Smooth muscle cell (in vitro differentiated cells): ENCODE results near the gene SEMA4B. TPM values are rescaled to one million over a fixed set of nuclear protein-coding genes. Genes with fewer than 3 reads are reported as not detected.

Experiments
- DNase-seq: peaks from one replicate; lab custom pipeline; 2025; ENCODE audit not compliant: unreplicated experiment; lab: John Stamatoyannopoulos, UW
- H2AFZ ChIP-seq: fragments of 200-600 bp; sonication (generic); 2 replicates; pipeline ENCODE4 v1.6.0; 2016; ENCODE audit warnings: antibody characterized with exemption, low read depth, mild to moderate bottlenecking
- H3F3A ChIP-seq: fragments of 200-600 bp; sonication (generic); 2 replicates; pipeline ENCODE4 v1.6.0; 2017; ENCODE audit warnings: antibody characterized with exemption, low read depth
- H3K27ac ChIP-seq: fragments of 200-600 bp; sonication (generic); 2 replicates; pipeline ENCODE4 v1.5.1; 2016; ENCODE audit warnings: low read depth, mild to moderate bottlenecking
- H3K27me3 ChIP-seq: fragments of 200-600 bp; sonication (generic); 2 replicates; pipeline ENCODE4 v1.6.1; 2016; ENCODE audit warnings: low read depth, mild to moderate bottlenecking
- H3K36me3 ChIP-seq: fragments of 200-600 bp; sonication (generic); 2 replicates; pipeline ENCODE4 v1.5.1; 2016; ENCODE audit warnings: low read depth
- H3K4me1 ChIP-seq: fragments of 200-600 bp; sonication (generic); 2 replicates; pipeline ENCODE4 v1.5.1; 2016; ENCODE audit warnings: low read depth
- H3K4me2 ChIP-seq: fragments of 200-600 bp; sonication (generic); 2 replicates; pipeline ENCODE4 v1.6.0; 2016; ENCODE audit warnings: mild to moderate bottlenecking
- H3K4me3 ChIP-seq: fragments of 200-600 bp; sonication (generic); 2 replicates; pipeline ENCODE4 v1.5.1; 2016; ENCODE audit warnings: mild to moderate bottlenecking
- H3K79me2 ChIP-seq: fragments of 200-600 bp; sonication (generic); 2 replicates; pipeline ENCODE4 v1.6.0; 2016; ENCODE audit warnings: low read depth, mild to moderate bottlenecking
- H3K9ac ChIP-seq: fragments of 200-600 bp; sonication (generic); 2 replicates; pipeline ENCODE4 v1.6.0; 2016; ENCODE audit warnings: low read depth
- H3K9me3 ChIP-seq: fragments of 200-600 bp; sonication (generic); replicated peaks from 2 replicates; pipeline ENCODE4 v1.5.1; 2016; ENCODE audit warnings: low read depth
- H4K20me1 ChIP-seq: fragments of 200-600 bp; sonication (generic); 2 replicates; pipeline ENCODE4 v1.6.0; 2016; ENCODE audit warnings: low read depth
- CTCF ChIP-seq: fragments of 200-600 bp; sonication (generic); IDR thresholded peaks from 2 replicates; pipeline ENCODE4 v1.5.1; 2017; ENCODE audit warnings: borderline replicate concordance, mild to moderate bottlenecking, antibody characterized with exemption; ENCODE audit not compliant: insufficient read depth, poor library complexity, severe bottlenecking
- WGBS: methylation state at CpG from one replicate; pipeline ENCODE4 v1.1.7; 2016; ENCODE audit warnings: low lambda C conversion rate; 5-methylcytosine and 5-hydroxymethylcytosine counted together
- polyA plus RNA-seq: library from polyadenylated mRNA; unstranded; fragments of >200 nt; fragmentation: Nextera tagmentation; extraction: Ambion mirVana; gene quantifications from 2 replicates; pipeline ENCODE4 v1.2.1, GENCODE V29; 2016
- total RNA-seq: library from RNA; depleted of rRNA; stranded (reverse); fragments of >200 nt; gene quantifications from 2 replicates; pipeline ENCODE4 v1.2.3, GENCODE V29; 2014

SEMA4B gene
- total and polyA plus RNA-seq, 2 experiments from 2014 or later, result 29.6 to 51.4 TPM

- H3K4me3 ChIP-seq, result no peak overlapping the region
- peaks cover 28% of the 10 kb centered on the region for H3K79me2 ChIP-seq
- H3F3A ChIP-seq, result no peaks in the 10 kb centered on the region
- no peak overlapping the region for H2AFZ ChIP-seq
- H3K27me3 ChIP-seq, result no peaks in the 10 kb centered on the region
- TF ChIP-seq CTCF, result no peak
- H3K4me1 ChIP-seq, result no peaks in the 10 kb centered on the region
- no peaks in the 10 kb centered on the region for H3K9me3 ChIP-seq
- H4K20me1 ChIP-seq, result peaks cover 35% of the 10 kb centered on the region
- no peak overlapping the region for H3K9ac ChIP-seq
- DNase-seq, result no peak
- H3K4me2 ChIP-seq, result no peak overlapping the region
- no peaks in the 10 kb centered on the region for H3K36me3 ChIP-seq
- H3K27ac ChIP-seq, result no peak overlapping the region
- WGBS, result 84% methylated on average over 9 of the region's 9 CpGs
Observed at GRCh38 chr15:90217671-90218394, 16.7 kb downstream of the SEMA4B start.

DNA sequence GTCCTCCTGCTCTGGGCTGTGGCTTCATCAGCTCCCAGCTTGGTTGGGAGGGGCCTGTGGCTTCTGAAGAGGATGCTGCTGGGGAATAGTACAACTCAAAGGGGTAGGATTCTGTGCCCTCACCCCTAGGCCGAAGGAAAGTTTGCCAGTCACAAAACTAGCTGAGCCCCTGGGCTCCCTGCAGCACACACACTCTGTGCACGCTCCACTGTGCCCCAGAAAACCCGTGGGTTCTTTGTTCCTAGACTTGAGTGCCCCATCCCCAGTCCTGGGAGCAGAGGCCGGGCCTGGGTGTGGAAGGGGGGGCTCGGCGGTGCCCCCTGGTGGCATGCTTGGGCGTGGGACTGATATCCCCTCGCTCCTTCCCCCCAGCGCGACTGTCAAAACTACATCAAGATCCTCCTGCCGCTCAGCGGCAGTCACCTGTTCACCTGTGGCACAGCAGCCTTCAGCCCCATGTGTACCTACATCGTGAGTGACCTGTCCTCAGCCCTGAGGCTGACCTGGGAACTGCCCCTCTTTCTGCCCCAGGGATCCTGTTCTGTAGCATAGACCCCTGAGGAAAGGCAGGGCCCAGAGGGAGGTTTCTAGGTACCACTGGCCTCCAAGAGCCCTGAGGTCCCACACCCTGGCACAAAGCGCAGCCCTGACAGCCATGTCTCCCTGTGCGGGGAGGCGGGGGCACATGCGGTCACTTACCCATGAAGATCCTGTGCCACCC lies 18.5 kb downstream of the SEMA4B start:
- WGBS, result 64% methylated on average over 17 of the region's 17 CpGs
- Histone ChIP-seq H3K9me3 (no peaks in the 10 kb centered on the region), H3K27me3 (no peaks in the 10 kb centered on the region), H3F3A (no peaks in the 10 kb centered on the region), H3K27ac (no peak overlapping the region), H3K4me2 (no peak overlapping the region), H3K9ac (no peak overlapping the region), H3K79me2 (peaks cover 25% of the 10 kb centered on the region), H4K20me1 (peaks cover 21% of the 10 kb centered on the region), H3K36me3 (no peaks in the 10 kb centered on the region), H3K4me3 (no peak overlapping the region), H2AFZ (no peak overlapping the region), H3K4me1 (no peaks in the 10 kb centered on the region)
- no peak for DNase-seq
- TF ChIP-seq CTCF, result peak; percentile 64

DNA sequence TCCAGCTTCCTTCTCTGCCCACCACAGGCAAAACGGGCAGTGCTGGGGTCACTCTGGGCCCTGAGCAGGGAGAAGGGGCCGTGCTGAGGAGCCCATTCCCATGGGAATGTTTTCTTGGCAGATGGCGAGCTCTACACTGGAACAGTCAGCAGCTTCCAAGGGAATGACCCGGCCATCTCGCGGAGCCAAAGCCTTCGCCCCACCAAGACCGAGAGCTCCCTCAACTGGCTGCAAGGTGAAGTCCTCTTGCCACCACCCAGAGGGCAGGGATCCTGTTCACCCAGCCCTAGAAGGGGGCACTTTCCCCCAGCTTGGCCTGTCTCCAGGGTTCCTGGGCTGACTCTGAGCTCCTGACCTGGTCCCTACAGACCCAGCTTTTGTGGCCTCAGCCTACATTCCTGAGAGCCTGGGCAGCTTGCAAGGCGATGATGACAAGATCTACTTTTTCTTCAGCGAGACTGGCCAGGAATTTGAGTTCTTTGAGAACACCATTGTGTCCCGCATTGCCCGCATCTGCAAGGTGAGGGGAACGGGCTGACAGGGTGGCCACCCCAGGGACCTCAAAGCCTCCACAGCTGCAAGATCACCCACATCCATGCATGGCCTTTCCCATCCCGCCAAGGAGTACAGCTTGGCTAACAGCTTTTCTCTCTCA lies 20.2 kb downstream of the SEMA4B start:
- H3K27ac ChIP-seq, result no peak overlapping the region
- WGBS, result 48% methylated on average over 14 of the region's 14 CpGs

More for the DNA sequence above, 20.2 kb downstream of the SEMA4B start:
- Histone ChIP-seq H3F3A (no peaks in the 10 kb centered on the region), H3K4me3 (no peak overlapping the region), H3K4me2 (no peak overlapping the region), H3K9me3 (no peaks in the 10 kb centered on the region), H3K79me2 (peaks cover 9% of the 10 kb centered on the region), H3K36me3 (no peaks in the 10 kb centered on the region), H4K20me1 (peaks cover 17% of the 10 kb centered on the region), H2AFZ (no peak overlapping the region), H3K4me1 (no peaks in the 10 kb centered on the region), H3K9ac (no peak overlapping the region), H3K27me3 (no peaks in the 10 kb centered on the region)
- DNase-seq, result peak; percentile 14
- TF ChIP-seq CTCF, result peak; percentile 57
